CD14-positive monocyte (primary cell): ENCODE results near the gene RHOT2. TPM values are rescaled to one million over a fixed set of nuclear protein-coding genes. Genes with fewer than 3 reads are reported as not detected.

ENCODE experiments used
- DNase-seq, 3 donors: peaks; one replicate each; pipeline ENCODE4 v3.0.0-alpha.2; 2011 to 2022
- H2AFZ ChIP-seq: 2 replicates; pipeline ENCODE4 v1.6.0; 2012; ENCODE audit warnings: mild to moderate bottlenecking, low read depth, low read length, inconsistent platforms; ENCODE audit not compliant: insufficient read depth, poor library complexity, severe bottlenecking
- H3K27ac ChIP-seq, 2 donors: 1 replicate in 1 of 2; 2 replicates in 1 of 2; pipeline ENCODE4 v1.5.1; 2012 to 2013; ENCODE audit warnings: low read length in 2 of 2, control low read depth in 1 of 2, inconsistent platforms in 1 of 2, low read depth in 1 of 2, mild to moderate bottlenecking in 1 of 2
- H3K27me3 ChIP-seq, 2 donors: one replicate each; pipeline versions ENCODE4 v1.6.0 to v1.6.1; 2011 to 2013; ENCODE audit warnings: low read length in 2 of 2; ENCODE audit not compliant: control insufficient read depth in 2 of 2, insufficient read depth in 2 of 2
- H3K36me3 ChIP-seq, 2 donors: replicated peaks in 1 of 2; 1 replicate in 1 of 2; 2 replicates in 1 of 2; pipeline versions ENCODE4 v1.5.1 to v1.6.1; 2012 to 2013; ENCODE audit warnings: low read length in 2 of 2, control low read depth in 1 of 2, inconsistent platforms in 1 of 2, mild to moderate bottlenecking in 1 of 2; ENCODE audit not compliant: insufficient read depth in 2 of 2, control insufficient read depth in 1 of 2
- H3K4me1 ChIP-seq, 2 donors: 1 replicate in 1 of 2; 2 replicates in 1 of 2; pipeline versions ENCODE4 v1.5.1 to v1.6.1; 2012 to 2013; ENCODE audit warnings: low read length in 2 of 2, control low read depth in 1 of 2, inconsistent platforms in 1 of 2, mild to moderate bottlenecking in 1 of 2, moderate library complexity in 1 of 2; ENCODE audit not compliant: insufficient read depth in 2 of 2, control insufficient read depth in 1 of 2
- H3K4me2 ChIP-seq: replicated peaks from 2 replicates; pipeline ENCODE3; 2012; ENCODE audit warnings: low read length, moderate library complexity, mild to moderate bottlenecking; ENCODE audit not compliant: poor library complexity, severe bottlenecking; ENCODE audit errors: extremely low read depth
- H3K4me3 ChIP-seq, 3 experiments: fragments of 200-600 bp in 1 of 3; sonication (generic) in 1 of 3; replicated peaks in 1 of 3; 1 replicate in 2 of 3; 2 replicates in 1 of 3; pipeline ENCODE4 v1.5.1; 2011 to 2013; ENCODE audit warnings: low read length in 3 of 3, mild to moderate bottlenecking in 3 of 3, control low read depth in 2 of 3, low read depth in 2 of 3, inconsistent platforms in 1 of 3, moderate library complexity in 1 of 3
- H3K79me2 ChIP-seq: 2 replicates; pipeline ENCODE4 v1.6.0; 2012; ENCODE audit warnings: mild to moderate bottlenecking, control low read depth, inconsistent platforms, low read length, moderate library complexity; ENCODE audit not compliant: insufficient read depth
- H3K9ac ChIP-seq: 2 replicates; pipeline ENCODE4 v1.6.0; 2017; ENCODE audit warnings: low read length, mild to moderate bottlenecking; ENCODE audit not compliant: insufficient read depth, poor library complexity, severe bottlenecking
- H3K9me3 ChIP-seq, 2 donors: replicated peaks in 1 of 2; 1 replicate in 1 of 2; 2 replicates in 1 of 2; pipeline versions ENCODE4 v1.5.1 to v1.6.1; 2012 to 2013; ENCODE audit warnings: low read length in 2 of 2, control low read depth in 1 of 2; ENCODE audit not compliant: control insufficient read depth in 1 of 2, insufficient read depth in 1 of 2
- H4K20me1 ChIP-seq: 2 replicates; pipeline ENCODE4 v1.6.0; 2012; ENCODE audit warnings: mild to moderate bottlenecking, low read length, control low read depth, moderate library complexity; ENCODE audit not compliant: insufficient read depth
- H3K27ac Mint-ChIP-seq, 7 donors: one replicate each; pipeline ENCODE4 v1.8.0; 2020; ENCODE audit warnings: mild to moderate bottlenecking in 7 of 7, mixed read lengths in 7 of 7, moderate library complexity in 6 of 7, inconsistent platforms in 2 of 7
- H3K27me3 Mint-ChIP-seq, 3 donors: one replicate each; pipeline ENCODE4 v1.8.0; 2021 to 2022; ENCODE audit warnings: low read depth in 3 of 3, mild to moderate bottlenecking in 3 of 3, mixed read lengths in 3 of 3, moderate library complexity in 3 of 3, inconsistent platforms in 1 of 3
- H3K36me3 Mint-ChIP-seq, 2 donors: one replicate each; pipeline ENCODE4 v1.8.0; 2020; ENCODE audit warnings: mixed read lengths in 2 of 2, inconsistent platforms in 1 of 2, mild to moderate bottlenecking in 1 of 2
- H3K4me1 Mint-ChIP-seq: one replicate; pipeline ENCODE4 v1.8.0; 2020; ENCODE audit warnings: mild to moderate bottlenecking, mixed read lengths
- H3K4me3 Mint-ChIP-seq, 2 donors: one replicate each; pipeline ENCODE4 v1.8.0; 2020; ENCODE audit warnings: mild to moderate bottlenecking in 2 of 2, mixed read lengths in 2 of 2, moderate library complexity in 1 of 2
- H3K9me3 Mint-ChIP-seq, 7 donors: one replicate each; pipeline ENCODE4 v1.8.0; 2020 to 2022; ENCODE audit warnings: mixed read lengths in 7 of 7, mild to moderate bottlenecking in 6 of 7, moderate library complexity in 6 of 7, inconsistent platforms in 2 of 7
- CTCF ChIP-seq: fragments of 200-600 bp; IDR thresholded peaks from one replicate; pipeline ENCODE4 v1.8.0; 2022; ENCODE audit warnings: antibody characterized with exemption, mild to moderate bottlenecking
- WGBS: methylation state at CpG from one replicate; pipeline ENCODE4 v1.1.5; 2013; ENCODE audit warnings: missing lambda C conversion rate; ENCODE audit not compliant: insufficient coverage; 5-methylcytosine and 5-hydroxymethylcytosine counted together
- intact Hi-C, 2 donors: fragments of 100-400 bp; cut with micrococcal nuclease; formaldehyde crosslinking; loops; one replicate each; pipeline versions ENCODE4 v1.15.0 to v1.15.1; 2023
- polyA plus RNA-seq, 3 donors: library from polyadenylated mRNA; depleted of rRNA in 1 of 3; unstranded in 2 of 3; stranded (reverse) in 1 of 3; fragments of 300-500 nt in 2 of 3; fragments of >200 nt in 1 of 3; fragmentation: Illumina TruSeq in 2 of 3; gene quantifications; 1 replicate in 2 of 3; 2 replicates in 1 of 3; pipeline ENCODE4 v1.2.3, GENCODE V29; 2012 to 2021

RHOT2 gene
- polyA plus RNA-seq, 3 donors = 25.4 to 276 (median 26.3) TPM

DNA sequence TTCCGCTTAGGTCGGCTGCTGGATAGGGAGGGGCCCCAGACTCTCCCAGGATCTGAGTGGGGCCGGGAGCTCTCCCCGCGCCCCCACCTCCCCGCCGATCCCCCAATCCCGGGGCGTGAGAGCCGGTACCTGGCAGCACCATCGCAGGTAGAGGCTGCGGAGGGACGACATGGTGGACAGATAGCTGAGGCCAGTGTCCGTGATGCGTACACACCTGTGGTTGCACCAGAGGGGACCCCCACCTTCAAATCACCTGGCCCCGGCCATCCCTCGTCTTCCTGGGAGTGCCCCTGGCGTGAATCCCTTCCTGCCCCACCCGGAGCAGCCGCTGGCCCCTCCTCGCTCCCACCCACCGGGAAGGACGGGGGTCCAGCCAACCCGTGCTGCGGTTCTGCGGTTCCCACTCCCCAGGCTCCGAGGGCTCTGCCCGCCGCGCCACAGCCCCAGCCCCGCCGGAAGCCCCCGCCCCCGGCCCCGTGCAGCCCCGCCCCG, 27.0 kb downstream of the RHOT2 start:
- H3K36me3 Mint-ChIP-seq = peaks cover 4 to 5% of the 10 kb centered on the region in 2 donors

GRCh38 chr16:695355-696089, 27.6 kb downstream of the RHOT2 start:
- Histone ChIP-seq H3K4me1 (peaks cover 17 to 27% of the 10 kb centered on the region in 2 donors), H3K36me3 (no peaks in the 10 kb centered on the region), H3K27ac (no peak overlapping the region), H4K20me1 (no peaks in the 10 kb centered on the region), H3K9ac (peak overlapping the region; percentile 15), H2AFZ (peak overlapping the region; percentile 75), H3K79me2 (no peaks in the 10 kb centered on the region), H3K4me3 (peak overlapping the region; percentile 9 to 71 (median 33)), H3K27me3 (peaks cover 23 to 70% of the 10 kb centered on the region in 2 donors), H3K4me2 (peak overlapping the region; percentile 76), H3K9me3 (peaks cover 0 to 4% of the 10 kb centered on the region in 2 donors)
- Mint-ChIP-seq H3K4me1 (peaks cover 13% of the 10 kb centered on the region), H3K27ac (no peak overlapping the region), H3K36me3 (peaks cover 4 to 5% of the 10 kb centered on the region in 2 donors), H3K9me3 (peaks cover 6 to 32% (median 8%) of the 10 kb centered on the region in 7 donors), H3K27me3 (peaks cover 64 to 94% (median 85%) of the 10 kb centered on the region in 3 donors), H3K4me3 (peak overlapping the region; percentile 69 to 90)
- peak in 1 of 3 donors; percentile 27 for DNase-seq
- TF ChIP-seq CTCF = no peak
- intact Hi-C loops = no loop called here
- WGBS = 2% methylated on average over 68 of the region's 71 CpGs

More for the DNA sequence above, 27.0 kb downstream of the RHOT2 start:
- Mint-ChIP-seq H3K27ac (no peak overlapping the region), H3K9me3 (peaks cover 6 to 32% (median 8%) of the 10 kb centered on the region in 7 donors), H3K4me3 (peak overlapping the region in 1 of 2 donors; percentile 51), H3K27me3 (peaks cover 60 to 89% (median 80%) of the 10 kb centered on the region in 3 donors), H3K4me1 (peaks cover 14% of the 10 kb centered on the region)
- Histone ChIP-seq H3K9ac (no peak overlapping the region), H2AFZ (no peak overlapping the region), H4K20me1 (no peaks in the 10 kb centered on the region), H3K4me3 (no peak overlapping the region), H3K4me2 (peak overlapping the region; percentile 76), H3K4me1 (peaks cover 21 to 30% of the 10 kb centered on the region in 2 donors), H3K9me3 (peaks cover 0 to 4% of the 10 kb centered on the region in 2 donors), H3K27me3 (peaks cover 20 to 64% of the 10 kb centered on the region in 2 donors), H3K27ac (no peak overlapping the region), H3K79me2 (no peaks in the 10 kb centered on the region), H3K36me3 (no peaks in the 10 kb centered on the region)
- intact Hi-C loops = no loop called here
- TF ChIP-seq CTCF = no peak
- WGBS = 2% methylated on average over 18 of the region's 37 CpGs
- no peak for DNase-seq
